A673 (cell line): Measurements from ENCODE around the gene MROH9.

Experiments used
- CTCF ChIP-seq: fragments of 300-800, 200-600 bp; sonication (generic); conservative IDR thresholded peaks from 2 replicates; pipeline ENCODE4 v1.5.1; 2017; ENCODE audit warnings: low read depth, mild to moderate bottlenecking, antibody characterized with exemption, low read length, moderate library complexity, mixed read lengths
- EZH2 ChIP-seq: fragments of 200-600 bp; sonication (generic); IDR thresholded peaks from 2 replicates; pipeline ENCODE4 v1.6.1; 2017; ENCODE audit warnings: borderline replicate concordance, low read depth, mild to moderate bottlenecking, mixed read lengths, antibody characterized with exemption, low read length; ENCODE audit not compliant: poor library complexity, severe bottlenecking

GRCh38 chr1:170987424-170987823 lies 52.1 kb downstream of the MROH9 start:
- TF ChIP-seq CTCF: no peak
- TF ChIP-seq EZH2: no peak
